Measurements from ENCODE around the gene RREB1. TPM values are rescaled to one million over a fixed set of nuclear protein-coding genes. Genes with fewer than 3 reads are reported as not detected.

Gene RREB1
- total and polyA plus RNA-seq, 2 of the 4 experiments (the other 2 are of a cell fraction), result 8.4 to 14.5 TPM

GRCh38 chr6:7060769-7061516 lies 46.8 kb upstream of the RREB1 start:
- Histone ChIP-seq H3K4me2 (ENCODE audit: low read depth, low read length) (no peak overlapping the region), H3K56ac (ENCODE audit: extremely low read depth, insufficient read depth, low read length) (no peak overlapping the region), H3K9me1 (ENCODE audit: insufficient read depth, low read length) (peaks cover 6% of the 10 kb centered on the region), H2AK9ac (replicated peaks; ENCODE audit: low read depth, low read length, poor library complexity) (no peak overlapping the region), H3K9ac (ENCODE audit: low read depth, low read length) (no peak overlapping the region), H3K4me1 (ENCODE audit: control insufficient read depth, insufficient read depth, low read length) (peaks cover 2% of the 10 kb centered on the region), H3K4me3 (ENCODE audit: insufficient read depth, low read depth, low read length) (no peak overlapping the region), H3K23ac (ENCODE audit: low read depth, low read length) (no peak overlapping the region), H3K79me1 (ENCODE audit: low read depth in 1 of 2, low read length in 2 of 2) (no peaks in the 10 kb centered on the region), H3K9me3 (ENCODE audit: control insufficient read depth, insufficient read depth, low read length) (no peaks in the 10 kb centered on the region), H4K20me1 (ENCODE audit: insufficient read depth, low read length) (no peaks in the 10 kb centered on the region), H2BK15ac (ENCODE audit: low read depth, low read length) (no peak overlapping the region), H4K8ac (ENCODE audit: low read depth in 2 of 2, low read length in 2 of 2) (no peak overlapping the region), H2BK5ac (ENCODE audit: low read depth, low read length, poor library complexity, severe bottlenecking) (no peak overlapping the region), H3K4ac (ENCODE audit: low read depth, low read length) (no peak overlapping the region), H4K5ac (ENCODE audit: low read depth, low read length) (no peak overlapping the region), H3K18ac (ENCODE audit: low read depth, low read length) (no peak overlapping the region), H2BK20ac (ENCODE audit: low read depth, low read length) (no peak overlapping the region), H2AFZ (replicated peaks; ENCODE audit: low read length, poor library complexity) (no peak overlapping the region), H3K27me3 (ENCODE audit: control insufficient read depth, insufficient read depth, low read length) (no peaks in the 10 kb centered on the region), H3K14ac (replicated peaks; ENCODE audit: low read depth, low read length) (no peak overlapping the region), H2AK5ac (ENCODE audit: low read depth, low read length) (no peak overlapping the region), H2BK120ac (ENCODE audit: low read depth, low read length) (no peak overlapping the region), H3K36me3 (ENCODE audit: control insufficient read depth, insufficient read depth, low read length) (no peaks in the 10 kb centered on the region), H4K91ac (ENCODE audit: insufficient read depth, low read depth, low read length) (no peak overlapping the region), H3K27ac (ENCODE audit: insufficient read depth, low read length) (no peak overlapping the region)
- WGBS, 2 experiments (ENCODE audit: extremely low coverage in 2 of 2, insufficient read length in 1 of 2), result no CpG with 5 or more reads among the region's 6 CpGs
- no peak for TF ChIP-seq RFX5 (IDR thresholded peaks at IDR 0.05; ENCODE audit: low read depth, low read length)
- no peak for TF ChIP-seq CHD1 (IDR thresholded peaks at IDR 0.05; ENCODE audit: low read depth, low read length)
- TF ChIP-seq MAZ (IDR thresholded peaks at IDR 0.05; ENCODE audit: borderline replicate concordance, low read depth, low read length), result no peak
- no peak for TF ChIP-seq RAD21 (IDR thresholded peaks at IDR 0.05; ENCODE audit: low read length)
- TF ChIP-seq MXI1 (IDR thresholded peaks at IDR 0.05; ENCODE audit: borderline replicate concordance, low read depth, low read length), result no peak
- TF ChIP-seq CEBPB (IDR thresholded peaks at IDR 0.05; ENCODE audit: low read depth, low read length), result no peak
- TF ChIP-seq RCOR1 (IDR thresholded peaks at IDR 0.05; ENCODE audit: insufficient replicate concordance, low read length), result no peak
- no peak for TF ChIP-seq NFE2L2 (IDR thresholded peaks at IDR 0.05; ENCODE audit: low read depth, low read length)
- TF ChIP-seq CTCF (conservative IDR thresholded peaks at IDR 0.05; ENCODE audit: low read depth, low read length), result no peak
- TF ChIP-seq MAFK (IDR thresholded peaks at IDR 0.05; ENCODE audit: low read depth, low read length), result no peak
- TF ChIP-seq SMC3 (IDR thresholded peaks at IDR 0.05; ENCODE audit: low read depth, low read length), result no peak
- TF ChIP-seq ELK1 (IDR thresholded peaks at IDR 0.05; ENCODE audit: borderline replicate concordance, low read depth, low read length), result no peak
- no peak for TF ChIP-seq FOS (IDR thresholded peaks at IDR 0.05; ENCODE audit: low read depth, low read length)
- no peak for TF ChIP-seq USF2 (IDR thresholded peaks at IDR 0.05; ENCODE audit: low read depth, low read length)
- no peak for TF ChIP-seq BHLHE40 (IDR thresholded peaks at IDR 0.05; ENCODE audit: low read depth, low read length)
- TF ChIP-seq POLR2A (IDR thresholded peaks at IDR 0.05; ENCODE audit: low read depth, low read length), result no peak
- ChIA-PET POLR2A (ENCODE audit: unreplicated experiment) (interaction anchor here (0.6 kb wide), 1 partner anchor 54 kb away, joined by 3 read pairs; no protein-coding TSS in a partner anchor), CTCF (no interaction called here)
- ATAC-seq (ENCODE audit: low read depth) (no peak), DNase-seq (no peak)
- in situ Hi-C loops (cut with MboI; ENCODE audit: low sequenced_read_pairs), result no loop called here
- intact Hi-C loops (cut with micrococcal nuclease), result no loop called here
- dilution Hi-C loops (cut with HindIII; ENCODE audit: low sequenced_read_pairs, unreplicated experiment), result no loop called here
- BruUV-seq (replicated peaks), result no TSS peak
